ENCODE results near the gene CCDC110. TPM values are rescaled to one million over a fixed set of nuclear protein-coding genes. Genes with fewer than 3 reads are reported as not detected.
A peak's percentile ranks its signal among the peaks of the same experiment; 100 is the strongest.

CCDC110 gene
- total RNA-seq, 1 experiment from 2014 or later, result 2.1 TPM

DNA sequence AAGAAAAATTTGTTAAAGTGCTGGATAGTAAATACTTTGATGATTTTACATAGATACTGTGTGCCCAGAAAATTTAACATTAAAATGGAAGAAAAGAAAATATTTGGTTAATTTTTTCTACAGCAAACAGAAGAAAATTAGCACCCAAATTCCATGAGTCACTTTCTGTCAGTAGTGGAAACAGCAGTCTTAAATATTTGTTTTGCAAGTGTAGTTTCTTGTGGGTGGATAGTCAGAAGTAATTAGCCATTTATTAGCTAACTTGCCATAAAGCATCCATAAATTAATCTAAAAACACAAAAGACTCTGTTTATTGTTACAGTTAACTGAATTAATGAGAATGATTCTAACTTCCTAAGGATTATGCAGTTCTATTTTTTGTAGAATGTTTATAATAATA, 36.1 kb downstream of the CCDC110 start (continued):
- TF ChIP-seq ZNF425 (CRISPR knock-in tag; conservative IDR thresholded peaks at IDR 0.05) (no peak), NFYB (CRISPR knock-in tag; conservative IDR thresholded peaks at IDR 0.05; ENCODE audit: low read depth) (no peak), GABPB1 (CRISPR knock-in tag; IDR thresholded peaks at IDR 0.05) (no peak), FOXP1 (CRISPR knock-in tag; IDR thresholded peaks at IDR 0.05; ENCODE audit: borderline replicate concordance) (no peak), USF1 (CRISPR knock-in tag; IDR thresholded peaks at IDR 0.05) (no peak), FOXJ3 (CRISPR knock-in tag; IDR thresholded peaks at IDR 0.05; ENCODE audit: borderline replicate concordance) (no peak)
- TF ChIP-seq, protein P1, sequence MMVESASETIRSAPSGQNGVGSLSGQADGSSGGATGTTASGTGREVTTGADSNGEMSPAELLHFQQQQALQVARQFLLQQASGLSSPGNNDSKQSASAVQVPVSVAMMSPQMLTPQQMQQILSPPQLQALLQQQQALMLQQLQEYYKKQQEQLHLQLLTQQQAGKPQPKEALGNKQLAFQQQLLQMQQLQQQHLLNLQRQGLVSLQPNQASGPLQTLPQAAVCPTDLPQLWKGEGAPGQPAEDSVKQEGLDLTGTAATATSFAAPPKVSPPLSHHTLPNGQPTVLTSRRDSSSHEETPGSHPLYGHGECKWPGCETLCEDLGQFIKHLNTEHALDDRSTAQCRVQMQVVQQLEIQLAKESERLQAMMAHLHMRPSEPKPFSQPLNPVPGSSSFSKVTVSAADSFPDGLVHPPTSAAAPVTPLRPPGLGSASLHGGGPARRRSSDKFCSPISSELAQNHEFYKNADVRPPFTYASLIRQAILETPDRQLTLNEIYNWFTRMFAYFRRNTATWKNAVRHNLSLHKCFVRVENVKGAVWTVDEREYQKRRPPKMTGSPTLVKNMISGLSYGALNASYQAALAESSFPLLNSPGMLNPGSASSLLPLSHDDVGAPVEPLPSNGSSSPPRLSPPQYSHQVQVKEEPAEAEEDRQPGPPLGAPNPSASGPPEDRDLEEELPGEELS (CRISPR knock-in tag; IDR thresholded peaks at IDR 0.05), result no peak
- TF ChIP-seq, protein P2, sequence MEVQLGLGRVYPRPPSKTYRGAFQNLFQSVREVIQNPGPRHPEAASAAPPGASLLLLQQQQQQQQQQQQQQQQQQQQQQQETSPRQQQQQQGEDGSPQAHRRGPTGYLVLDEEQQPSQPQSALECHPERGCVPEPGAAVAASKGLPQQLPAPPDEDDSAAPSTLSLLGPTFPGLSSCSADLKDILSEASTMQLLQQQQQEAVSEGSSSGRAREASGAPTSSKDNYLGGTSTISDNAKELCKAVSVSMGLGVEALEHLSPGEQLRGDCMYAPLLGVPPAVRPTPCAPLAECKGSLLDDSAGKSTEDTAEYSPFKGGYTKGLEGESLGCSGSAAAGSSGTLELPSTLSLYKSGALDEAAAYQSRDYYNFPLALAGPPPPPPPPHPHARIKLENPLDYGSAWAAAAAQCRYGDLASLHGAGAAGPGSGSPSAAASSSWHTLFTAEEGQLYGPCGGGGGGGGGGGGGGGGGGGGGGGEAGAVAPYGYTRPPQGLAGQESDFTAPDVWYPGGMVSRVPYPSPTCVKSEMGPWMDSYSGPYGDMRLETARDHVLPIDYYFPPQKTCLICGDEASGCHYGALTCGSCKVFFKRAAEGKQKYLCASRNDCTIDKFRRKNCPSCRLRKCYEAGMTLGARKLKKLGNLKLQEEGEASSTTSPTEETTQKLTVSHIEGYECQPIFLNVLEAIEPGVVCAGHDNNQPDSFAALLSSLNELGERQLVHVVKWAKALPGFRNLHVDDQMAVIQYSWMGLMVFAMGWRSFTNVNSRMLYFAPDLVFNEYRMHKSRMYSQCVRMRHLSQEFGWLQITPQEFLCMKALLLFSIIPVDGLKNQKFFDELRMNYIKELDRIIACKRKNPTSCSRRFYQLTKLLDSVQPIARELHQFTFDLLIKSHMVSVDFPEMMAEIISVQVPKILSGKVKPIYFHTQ (CRISPR knock-in tag; IDR thresholded peaks at IDR 0.05), result no peak
- TF ChIP-seq, protein P3, sequence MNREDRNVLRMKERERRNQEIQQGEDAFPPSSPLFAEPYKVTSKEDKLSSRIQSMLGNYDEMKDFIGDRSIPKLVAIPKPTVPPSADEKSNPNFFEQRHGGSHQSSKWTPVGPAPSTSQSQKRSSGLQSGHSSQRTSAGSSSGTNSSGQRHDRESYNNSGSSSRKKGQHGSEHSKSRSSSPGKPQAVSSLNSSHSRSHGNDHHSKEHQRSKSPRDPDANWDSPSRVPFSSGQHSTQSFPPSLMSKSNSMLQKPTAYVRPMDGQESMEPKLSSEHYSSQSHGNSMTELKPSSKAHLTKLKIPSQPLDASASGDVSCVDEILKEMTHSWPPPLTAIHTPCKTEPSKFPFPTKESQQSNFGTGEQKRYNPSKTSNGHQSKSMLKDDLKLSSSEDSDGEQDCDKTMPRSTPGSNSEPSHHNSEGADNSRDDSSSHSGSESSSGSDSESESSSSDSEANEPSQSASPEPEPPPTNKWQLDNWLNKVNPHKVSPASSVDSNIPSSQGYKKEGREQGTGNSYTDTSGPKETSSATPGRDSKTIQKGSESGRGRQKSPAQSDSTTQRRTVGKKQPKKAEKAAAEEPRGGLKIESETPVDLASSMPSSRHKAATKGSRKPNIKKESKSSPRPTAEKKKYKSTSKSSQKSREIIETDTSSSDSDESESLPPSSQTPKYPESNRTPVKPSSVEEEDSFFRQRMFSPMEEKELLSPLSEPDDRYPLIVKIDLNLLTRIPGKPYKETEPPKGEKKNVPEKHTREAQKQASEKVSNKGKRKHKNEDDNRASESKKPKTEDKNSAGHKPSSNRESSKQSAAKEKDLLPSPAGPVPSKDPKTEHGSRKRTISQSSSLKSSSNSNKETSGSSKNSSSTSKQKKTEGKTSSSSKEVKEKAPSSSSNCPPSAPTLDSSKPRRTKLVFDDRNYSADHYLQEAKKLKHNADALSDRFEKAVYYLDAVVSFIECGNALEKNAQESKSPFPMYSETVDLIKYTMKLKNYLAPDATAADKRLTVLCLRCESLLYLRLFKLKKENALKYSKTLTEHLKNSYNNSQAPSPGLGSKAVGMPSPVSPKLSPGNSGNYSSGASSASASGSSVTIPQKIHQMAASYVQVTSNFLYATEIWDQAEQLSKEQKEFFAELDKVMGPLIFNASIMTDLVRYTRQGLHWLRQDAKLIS (CRISPR knock-in tag; IDR thresholded peaks at IDR 0.05; ENCODE audit: borderline replicate concordance), result no peak

DNA sequence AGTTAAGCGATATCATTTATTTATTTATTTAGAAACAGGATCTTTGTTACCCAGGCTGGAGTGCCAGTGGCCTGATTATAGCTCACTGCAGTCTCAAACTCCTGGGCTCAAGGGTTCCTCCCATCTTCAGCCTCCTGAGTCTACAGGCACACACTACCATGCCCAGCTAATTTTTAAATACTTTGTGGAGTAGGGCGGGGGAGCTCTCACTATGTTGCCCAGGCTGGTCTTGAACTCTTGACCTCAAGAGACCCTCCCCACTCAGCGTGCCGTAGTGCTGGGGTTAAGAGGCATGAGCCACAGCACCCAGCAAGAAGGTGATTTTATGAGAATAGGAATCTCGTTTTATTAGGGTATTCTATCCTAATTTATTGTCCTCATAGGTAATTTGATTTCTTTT, 41.9 kb downstream of the CCDC110 start:
- H3K9me3 Mint-ChIP-seq, result no peaks in the 10 kb centered on the region
- no peaks in the 10 kb centered on the region for H3K36me3 Mint-ChIP-seq
- DNase-seq (ENCODE audit: low spot score), result no peak
- ChIA-PET POLR2A (no interaction called here), CTCF (interaction anchor here (0.6 to 1.0 kb wide), 2 partner anchors 27 to 209 kb away, joined by 3 read pairs; no protein-coding TSS in a partner anchor)
- TF ChIP-seq ETV6 (CRISPR knock-in tag; IDR thresholded peaks at IDR 0.05) (no peak), SMAD3 (CRISPR knock-in tag; IDR thresholded peaks at IDR 0.05; ENCODE audit: borderline replicate concordance) (no peak), ZNF121 (CRISPR knock-in tag; IDR thresholded peaks at IDR 0.05) (peak; percentile 67; the same call in 1 of the 2 replicates)
- TF ChIP-seq, protein P4, sequence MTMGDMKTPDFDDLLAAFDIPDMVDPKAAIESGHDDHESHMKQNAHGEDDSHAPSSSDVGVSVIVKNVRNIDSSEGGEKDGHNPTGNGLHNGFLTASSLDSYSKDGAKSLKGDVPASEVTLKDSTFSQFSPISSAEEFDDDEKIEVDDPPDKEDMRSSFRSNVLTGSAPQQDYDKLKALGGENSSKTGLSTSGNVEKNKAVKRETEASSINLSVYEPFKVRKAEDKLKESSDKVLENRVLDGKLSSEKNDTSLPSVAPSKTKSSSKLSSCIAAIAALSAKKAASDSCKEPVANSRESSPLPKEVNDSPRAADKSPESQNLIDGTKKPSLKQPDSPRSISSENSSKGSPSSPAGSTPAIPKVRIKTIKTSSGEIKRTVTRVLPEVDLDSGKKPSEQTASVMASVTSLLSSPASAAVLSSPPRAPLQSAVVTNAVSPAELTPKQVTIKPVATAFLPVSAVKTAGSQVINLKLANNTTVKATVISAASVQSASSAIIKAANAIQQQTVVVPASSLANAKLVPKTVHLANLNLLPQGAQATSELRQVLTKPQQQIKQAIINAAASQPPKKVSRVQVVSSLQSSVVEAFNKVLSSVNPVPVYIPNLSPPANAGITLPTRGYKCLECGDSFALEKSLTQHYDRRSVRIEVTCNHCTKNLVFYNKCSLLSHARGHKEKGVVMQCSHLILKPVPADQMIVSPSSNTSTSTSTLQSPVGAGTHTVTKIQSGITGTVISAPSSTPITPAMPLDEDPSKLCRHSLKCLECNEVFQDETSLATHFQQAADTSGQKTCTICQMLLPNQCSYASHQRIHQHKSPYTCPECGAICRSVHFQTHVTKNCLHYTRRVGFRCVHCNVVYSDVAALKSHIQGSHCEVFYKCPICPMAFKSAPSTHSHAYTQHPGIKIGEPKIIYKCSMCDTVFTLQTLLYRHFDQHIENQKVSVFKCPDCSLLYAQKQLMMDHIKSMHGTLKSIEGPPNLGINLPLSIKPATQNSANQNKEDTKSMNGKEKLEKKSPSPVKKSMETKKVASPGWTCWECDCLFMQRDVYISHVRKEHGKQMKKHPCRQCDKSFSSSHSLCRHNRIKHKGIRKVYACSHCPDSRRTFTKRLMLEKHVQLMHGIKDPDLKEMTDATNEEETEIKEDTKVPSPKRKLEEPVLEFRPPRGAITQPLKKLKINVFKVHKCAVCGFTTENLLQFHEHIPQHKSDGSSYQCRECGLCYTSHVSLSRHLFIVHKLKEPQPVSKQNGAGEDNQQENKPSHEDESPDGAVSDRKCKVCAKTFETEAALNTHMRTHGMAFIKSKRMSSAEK (CRISPR knock-in tag; IDR thresholded peaks at IDR 0.05; ENCODE audit: borderline replicate concordance), result no peak
- H3K27ac Mint-ChIP-seq, result no peak overlapping the region
- no peak for ATAC-seq
- H3K4me3 Mint-ChIP-seq, result no peak overlapping the region
- H3K27me3 Mint-ChIP-seq (ENCODE audit: low read depth), result no peaks in the 10 kb centered on the region
- peaks cover 9% of the 10 kb centered on the region for H3K4me1 Mint-ChIP-seq
